Breast epithelium (tissue), 4 donors: Measurements from ENCODE around the gene WDR87. TPM values are rescaled to one million over a fixed set of nuclear protein-coding genes. Genes with fewer than 3 reads are reported as not detected.
"Not testable (repeated sequence)": the region's sequence is repeated elsewhere in the genome, so short reads cannot be mapped to it uniquely, and the experiment has no call there.

ENCODE experiments used
- DNase-seq, 2 donors: peaks; one replicate each; pipeline ENCODE4 v3.0.0-alpha.2; 2019; ENCODE audit warnings: low spot score in 2 of 2
- H3K27ac ChIP-seq, 2 donors: fragments of 200-600 bp; sonication (generic) in 1 of 2; one replicate each; pipeline ENCODE4 v1.5.1; 2016 to 2019; ENCODE audit warnings: mild to moderate bottlenecking in 1 of 2
- H3K27me3 ChIP-seq, 2 donors: fragments of 200-600 bp; sonication (generic) in 1 of 2; one replicate each; pipeline versions ENCODE4 v1.5.1 to v1.6.0; 2017 to 2019; ENCODE audit warnings: control low read depth in 1 of 2, mild to moderate bottlenecking in 1 of 2
- H3K36me3 ChIP-seq: fragments of 200-600 bp; one replicate; pipeline ENCODE4 v1.5.1; 2019
- H3K4me1 ChIP-seq, 2 donors: fragments of 200-600 bp; sonication (generic); one replicate each; pipeline ENCODE4 v1.5.1; 2016 to 2019; ENCODE audit warnings: control low read depth in 1 of 2
- H3K4me3 ChIP-seq, 3 donors: fragments of 200-600 bp; sonication (generic); 1 replicate in 2 of 3; 2 replicates in 1 of 3; pipeline ENCODE4 v1.5.1; 2016 to 2019; ENCODE audit warnings: mild to moderate bottlenecking in 3 of 3, moderate library complexity in 2 of 3
- H3K9me3 ChIP-seq, 2 donors: fragments of 200-600 bp; sonication (generic) in 1 of 2; one replicate each; pipeline ENCODE4 v1.5.1; 2016 to 2019; ENCODE audit warnings: control low read depth in 1 of 2
- CTCF ChIP-seq, 3 donors: fragments of 450-650 bp; IDR thresholded peaks; one replicate each; pipeline ENCODE4 v1.5.1; 2016 to 2017; ENCODE audit warnings: antibody characterized with exemption in 3 of 3, mild to moderate bottlenecking in 3 of 3, moderate library complexity in 3 of 3
- POLR2A ChIP-seq: fragments of 450-650 bp; IDR thresholded peaks from one replicate; pipeline ENCODE4 v1.6.1; 2016; ENCODE audit warnings: antibody characterized with exemption, mild to moderate bottlenecking, moderate library complexity
- POLR2AphosphoS5 ChIP-seq, 3 donors: sonication (generic); formaldehyde crosslinking; IDR thresholded peaks; one replicate each; pipeline ENCODE4 v1.6.1; 2017; ENCODE audit warnings: antibody characterized with exemption in 3 of 3
- intact Hi-C: fragments of 100-400 bp; cut with DNase I; formaldehyde crosslinking; loops from one replicate; pipeline ENCODE4 v1.15.1; 2023; ENCODE audit warnings: low total_unique reads
- total RNA-seq, 3 donors: library from RNA; depleted of rRNA; stranded (reverse); fragments of >200 nt; gene quantifications; one replicate each; pipeline ENCODE4 v1.1.0, GENCODE V29; 2016

WDR87 gene
- total RNA-seq, 3 donors from 2014 or later = not detected

GRCh38 chr19:37867831-37868230, 38.6 kb downstream of the WDR87 start:
- DNase-seq = no peak
- H3K36me3 ChIP-seq = no peaks in the 10 kb centered on the region
- no peak overlapping the region for H3K27ac ChIP-seq
- intact Hi-C loops = no loop called here
- TF ChIP-seq CTCF (IDR thresholded peaks at IDR 0.05) (no peak), POLR2A (no peak), POLR2AphosphoS5 (IDR thresholded peaks at IDR 0.05) (no peak)
- H3K9me3 ChIP-seq = no peaks in the 10 kb centered on the region
- H3K4me1 ChIP-seq = no peaks in the 10 kb centered on the region
- no peaks in the 10 kb centered on the region for H3K27me3 ChIP-seq
- no peak overlapping the region for H3K4me3 ChIP-seq

- H3K9me3 ChIP-seq, H3K27me3 ChIP-seq, DNase-seq, H3K4me1 ChIP-seq, H3K36me3 ChIP-seq, H3K4me3 ChIP-seq, H3K27ac ChIP-seq, intact Hi-C loops: not testable (repeated sequence)
These were observed 40.5 kb downstream of the WDR87 start for GRCh38 chr19:37865930-37866329.

GRCh38 chr19:37864501-37864900, 41.9 kb downstream of the WDR87 start:
- intact Hi-C loops = no loop called here
- H3K4me3 ChIP-seq = no peak overlapping the region
- TF ChIP-seq CTCF (IDR thresholded peaks at IDR 0.05) (no peak), POLR2A (no peak), POLR2AphosphoS5 (IDR thresholded peaks at IDR 0.05) (no peak)

GRCh38 chr19:37855098-37855497, 51.3 kb downstream of the WDR87 start:
- Histone ChIP-seq H3K36me3 (no peaks in the 10 kb centered on the region), H3K27me3 (peaks cover 0 to 4% of the 10 kb centered on the region in 2 donors), H3K27ac (no peak overlapping the region), H3K4me1 (no peaks in the 10 kb centered on the region), H3K9me3 (peaks cover 13 to 16% of the 10 kb centered on the region in 2 donors), H3K4me3 (peak overlapping the region in 2 of 3 donors; percentile 31 to 35)
- no peak for TF ChIP-seq CTCF (IDR thresholded peaks at IDR 0.05)
- no peak for TF ChIP-seq POLR2A
- intact Hi-C loops = no loop called here
- peak; percentile 20 to 67 for DNase-seq

More at GRCh38 chr19:37864501-37864900, 41.9 kb downstream of the WDR87 start:
- Histone ChIP-seq H3K4me1 (no peaks in the 10 kb centered on the region), H3K36me3 (no peaks in the 10 kb centered on the region), H3K27me3 (no peaks in the 10 kb centered on the region), H3K9me3 (no peaks in the 10 kb centered on the region), H3K27ac (no peak overlapping the region)
- no peak for DNase-seq

GRCh38 chr19:37845932-37846331, 60.5 kb downstream of the WDR87 start:
- intact Hi-C loops = no loop called here
- H3K36me3 ChIP-seq = no peaks in the 10 kb centered on the region
- H3K27ac ChIP-seq = no peak overlapping the region
- no peak overlapping the region for H3K4me3 ChIP-seq
- TF ChIP-seq CTCF (IDR thresholded peaks at IDR 0.05) = no peak
- TF ChIP-seq POLR2AphosphoS5 (IDR thresholded peaks at IDR 0.05) = no peak
- no peak for TF ChIP-seq POLR2A
- H3K27me3 ChIP-seq = no peaks in the 10 kb centered on the region
- no peaks in the 10 kb centered on the region for H3K4me1 ChIP-seq
- peaks cover 6 to 10% of the 10 kb centered on the region in 2 donors for H3K9me3 ChIP-seq
- DNase-seq = no peak

Other genes with a start within 250 kb of the WDR87 start
- 1 to 10 TPM; 1.4 to 8.5 (median 5.6) TPM for gene ZNF607, start 186.8 kb downstream of the WDR87 start, total RNA-seq
- 10 to 100 TPM in 2 of 3 donors, 1 to 10 TPM in 1; 6.2 to 16.7 (median 11.6) TPM for gene ZNF573, start 127.0 kb downstream of the WDR87 start, total RNA-seq
- 10 to 100 TPM in 2 of 3 donors, 1 to 10 TPM in 1; 9.6 to 29.8 (median 28.5) TPM for gene SIPA1L3, start 614 bp upstream of the WDR87 start, total RNA-seq